H1 (cell line): ENCODE data around the gene ATP5F1E. TPM values are rescaled to one million over a fixed set of nuclear protein-coding genes. Genes with fewer than 3 reads are reported as not detected.

Experiments used
- CTCF ChIA-PET: fragments of 300-600 bp; sonication (Branson Sonifier 250); formaldehyde crosslinking; loops from one replicate; lab custom pipeline; 2021; ENCODE audit not compliant: partially characterized antibody; lab: Charles Lee
- POLR2A ChIA-PET: fragments of 300-600 bp; sonication (Branson Sonifier 250); formaldehyde crosslinking; loops from one replicate; lab custom pipeline; 2021; ENCODE audit warnings: inconsistent platforms; ENCODE audit not compliant: partially characterized antibody; lab: Charles Lee
- DNase-seq, 2 experiments: peaks; one replicate each; pipeline versions ENCODE4 v3.0.0 to v3.0.0-alpha.2; 2010 to 2022; ENCODE audit warnings: low spot score in 2 of 2, low read depth in 1 of 2, mixed read lengths in 1 of 2
- FAIRE-seq: peaks from 2 replicates; lab custom pipeline; 2011; peaks lifted over from hg19 to GRCh38; lab: Jason Lieb, UNC
- H2AFZ ChIP-seq: 2 replicates; pipeline ENCODE4 v1.8.1; 2012; ENCODE audit warnings: low read length, inconsistent platforms
- H2AK5ac ChIP-seq: 2 replicates; pipeline ENCODE4 v1.6.1; 2013; ENCODE audit warnings: low read depth, low read length
- H2BK120ac ChIP-seq: replicated peaks from 2 replicates; pipeline ENCODE3; 2013; ENCODE audit warnings: low read depth, low read length, inconsistent platforms
- H2BK12ac ChIP-seq: 2 replicates; pipeline ENCODE4 v1.6.1; 2013; ENCODE audit warnings: low read depth, low read length
- H2BK15ac ChIP-seq: 2 replicates; pipeline ENCODE4 v1.6.1; 2013; ENCODE audit warnings: low read length
- H2BK20ac ChIP-seq: 2 replicates; pipeline ENCODE4 v1.6.1; 2013; ENCODE audit warnings: low read length
- H2BK5ac ChIP-seq: 2 replicates; pipeline ENCODE4 v1.6.1; 2013; ENCODE audit warnings: low read depth, low read length
- H3K14ac ChIP-seq: 2 replicates; pipeline ENCODE4 v1.6.1; 2013; ENCODE audit warnings: inconsistent platforms; ENCODE audit not compliant: insufficient read length
- H3K18ac ChIP-seq: 2 replicates; pipeline ENCODE4 v1.6.1; 2013; ENCODE audit warnings: low read length; ENCODE audit errors: extremely low read depth
- H3K23ac ChIP-seq: 2 replicates; pipeline ENCODE4 v1.6.1; 2013; ENCODE audit warnings: inconsistent platforms; ENCODE audit not compliant: insufficient read length
- H3K23me2 ChIP-seq: 2 replicates; pipeline ENCODE4 v1.6.1; 2013; ENCODE audit warnings: low read depth, low read length
- H3K27ac ChIP-seq: 2 replicates; pipeline ENCODE4 v1.6.1; 2011; ENCODE audit warnings: low read depth, low read length, inconsistent platforms
- H3K27me3 ChIP-seq, 4 experiments: replicated peaks in 1 of 4; 1 replicate in 1 of 4; 2 replicates in 3 of 4; pipeline versions ENCODE4 v1.6.1 to v1.8.1; 2011 to 2013; ENCODE audit warnings: low read length in 3 of 4, mild to moderate bottlenecking in 3 of 4, inconsistent platforms in 2 of 4, mixed read lengths in 2 of 4, moderate library complexity in 1 of 4; ENCODE audit not compliant: control insufficient read depth in 3 of 4, insufficient read depth in 3 of 4; ENCODE audit errors: extremely low read depth in 1 of 4
- H3K36me3 ChIP-seq, 4 experiments: 2 replicates each; pipeline versions ENCODE4 v1.6.1 to v1.8.1; 2011 to 2013; ENCODE audit warnings: mild to moderate bottlenecking in 4 of 4, low read length in 3 of 4, moderate library complexity in 2 of 4, control low read depth in 1 of 4, inconsistent platforms in 1 of 4; ENCODE audit not compliant: insufficient read depth in 4 of 4, control insufficient read depth in 2 of 4
- H3K4ac ChIP-seq: replicated peaks from 2 replicates; pipeline ENCODE3; 2013; ENCODE audit warnings: low read length, low read depth, mixed read lengths, inconsistent platforms; ENCODE audit not compliant: insufficient read length
- H3K4me1 ChIP-seq, 4 experiments: replicated peaks in 1 of 4; 1 replicate in 1 of 4; 2 replicates in 3 of 4; pipeline versions ENCODE4 v1.6.1 to v1.8.1; 2011 to 2013; ENCODE audit warnings: low read length in 3 of 4, inconsistent platforms in 2 of 4, mixed read lengths in 1 of 4; ENCODE audit not compliant: insufficient read depth in 4 of 4, control insufficient read depth in 3 of 4
- H3K4me2 ChIP-seq, 2 experiments: 2 replicates each; pipeline versions ENCODE4 v1.6.1 to v1.8.1; 2011 to 2013; ENCODE audit warnings: low read depth in 2 of 2, low read length in 2 of 2, control low read depth in 1 of 2, inconsistent platforms in 1 of 2, mild to moderate bottlenecking in 1 of 2; ENCODE audit not compliant: insufficient read depth in 1 of 2
- H3K4me3 ChIP-seq, 4 experiments: fragments of 200-600, 300-600 bp in 1 of 4; sonication (generic), shearing (Covaris generic), sonication (Bioruptor Twin) in 1 of 4; 2 replicates each; pipeline versions ENCODE4 v1.5.1 to v1.8.1; 2011 to 2016; ENCODE audit warnings: low read length in 4 of 4, low read depth in 3 of 4, control low read depth in 2 of 4, inconsistent platforms in 2 of 4, mild to moderate bottlenecking in 2 of 4, mixed read lengths in 1 of 4, moderate library complexity in 1 of 4; ENCODE audit not compliant: insufficient read depth in 2 of 4; ENCODE audit errors: extremely low read depth in 1 of 4
- H3K56ac ChIP-seq: replicated peaks from 2 replicates; pipeline ENCODE3; 2013; ENCODE audit warnings: low read depth, mild to moderate bottlenecking, mixed read lengths, low read length, inconsistent platforms; ENCODE audit not compliant: insufficient read length
- H3K79me1 ChIP-seq: 2 replicates; pipeline ENCODE4 v1.6.1; 2013; ENCODE audit warnings: low read depth, low read length, control low read depth
- H3K79me2 ChIP-seq, 2 experiments: 2 replicates each; pipeline versions ENCODE4 v1.6.1 to v1.8.1; 2012 to 2013; ENCODE audit warnings: low read length in 2 of 2, mild to moderate bottlenecking in 2 of 2, inconsistent platforms in 1 of 2; ENCODE audit not compliant: insufficient read depth in 2 of 2, control insufficient read depth in 1 of 2
- H3K9ac ChIP-seq, 4 experiments: replicated peaks in 1 of 4; 1 replicate in 1 of 4; 2 replicates in 3 of 4; pipeline versions ENCODE4 v1.6.1 to v1.8.1; 2011 to 2013; ENCODE audit warnings: low read depth in 3 of 4, low read length in 3 of 4, control low read depth in 2 of 4, mild to moderate bottlenecking in 2 of 4, moderate library complexity in 2 of 4, inconsistent platforms in 1 of 4; ENCODE audit errors: extremely low read depth in 1 of 4
- H3K9me3 ChIP-seq, 2 experiments: 2 replicates each; pipeline versions ENCODE4 v1.6.1 to v1.8.1; 2012 to 2013; ENCODE audit warnings: mild to moderate bottlenecking in 2 of 2, moderate library complexity in 2 of 2, control low read depth in 1 of 2, inconsistent platforms in 1 of 2, low read depth in 1 of 2, low read length in 1 of 2, mixed read lengths in 1 of 2; ENCODE audit not compliant: insufficient read depth in 2 of 2
- H4K20me1 ChIP-seq, 2 experiments: replicated peaks in 1 of 2; 2 replicates each; pipeline versions ENCODE3 to v1.8.1; 2011 to 2013; ENCODE audit warnings: inconsistent platforms in 2 of 2, low read length in 2 of 2, mild to moderate bottlenecking in 1 of 2; ENCODE audit not compliant: insufficient read depth in 2 of 2, control insufficient read depth in 1 of 2
- H4K5ac ChIP-seq: 2 replicates; pipeline ENCODE4 v1.6.1; 2013; ENCODE audit warnings: low read length, low read depth, mixed read lengths, inconsistent platforms; ENCODE audit not compliant: insufficient read length
- H4K8ac ChIP-seq: 2 replicates; pipeline ENCODE4 v1.8.0; 2013; ENCODE audit warnings: mild to moderate bottlenecking, moderate library complexity, low read length, inconsistent platforms; ENCODE audit not compliant: insufficient read depth; ENCODE audit errors: extremely low read depth
- H4K91ac ChIP-seq: replicated peaks from 2 replicates; pipeline ENCODE3; 2013; ENCODE audit warnings: low read length, mixed read lengths, inconsistent platforms; ENCODE audit not compliant: insufficient read length
- NRF1 ChIP-seq: IDR thresholded peaks from 2 replicates; pipeline ENCODE4 v1.6.1; 2011; ENCODE audit warnings: mild to moderate bottlenecking, low read depth, low read length, improper control_type of control experiment
- RAD21 ChIP-seq, 2 experiments: IDR thresholded peaks in 1 of 2; conservative IDR thresholded peaks in 1 of 2; 2 replicates each; pipeline ENCODE4 v1.6.1; 2011; ENCODE audit warnings: low read depth in 2 of 2, low read length in 2 of 2, improper control_type of control experiment in 1 of 2, inconsistent platforms in 1 of 2, mild to moderate bottlenecking in 1 of 2, moderate library complexity in 1 of 2
- RXRA ChIP-seq: IDR thresholded peaks from 2 replicates; pipeline ENCODE4 v1.6.1; 2011; ENCODE audit warnings: low read depth, mild to moderate bottlenecking, low read length, moderate library complexity; ENCODE audit not compliant: insufficient read depth
- SP2 ChIP-seq: IDR thresholded peaks from 2 replicates; pipeline ENCODE4 v1.6.1; 2012; ENCODE audit warnings: mild to moderate bottlenecking, low read length, inconsistent platforms
- SP4 ChIP-seq: IDR thresholded peaks from 2 replicates; pipeline ENCODE4 v1.6.1; 2012; ENCODE audit warnings: low read length, inconsistent platforms
- WGBS, 2 experiments: shearing (Covaris generic) in 1 of 2; methylation state at CpG; one replicate each; pipeline versions ENCODE4 v1.1.6 to v1.1.7; 2013 to 2015; ENCODE audit warnings: low lambda C conversion rate in 2 of 2, mixed read lengths in 2 of 2, inconsistent platforms in 1 of 2, low coverage in 1 of 2, missing lambda C conversion rate in 1 of 2; ENCODE audit not compliant: insufficient replicate concordance in 2 of 2, insufficient coverage in 1 of 2, insufficient read length in 1 of 2; ENCODE audit errors: extremely low coverage in 1 of 2, missing lambda C conversion rate in 1 of 2; 5-methylcytosine and 5-hydroxymethylcytosine counted together
- polyA plus RNA-seq, 7 experiments: library from polyadenylated mRNA; depleted of rRNA in 3 of 7; stranded (reverse) in 5 of 7; unstranded in 2 of 7; fragments of >200 nt in 5 of 7; fragments of 200-250 nt in 2 of 7; gene quantifications; 1 replicate in 5 of 7; 2 replicates in 1 of 7; 4 replicates in 1 of 7; pipeline versions ENCODE4 v1.2.1 to v1.2.3, GENCODE V29; 2011 to 2013; ENCODE audit warnings: missing spikeins in 2 of 7, mixed read lengths in 2 of 7
- total RNA-seq: library from RNA; stranded (reverse); fragmentation: NEBNext Ultra II Directional; extraction: Animal tissue kit (Norgen Biotek cat#: 25700); gene quantifications from 2 replicates; pipeline ENCODE4 v1.2.1, GENCODE V29; 2021

The ATP5F1E gene
- total and polyA plus RNA-seq, 2 of the 8 experiments (the other 6 are each of a cell fraction or from before 2014, with no cell fraction given) = 15.7 to 47.8 TPM

DNA sequence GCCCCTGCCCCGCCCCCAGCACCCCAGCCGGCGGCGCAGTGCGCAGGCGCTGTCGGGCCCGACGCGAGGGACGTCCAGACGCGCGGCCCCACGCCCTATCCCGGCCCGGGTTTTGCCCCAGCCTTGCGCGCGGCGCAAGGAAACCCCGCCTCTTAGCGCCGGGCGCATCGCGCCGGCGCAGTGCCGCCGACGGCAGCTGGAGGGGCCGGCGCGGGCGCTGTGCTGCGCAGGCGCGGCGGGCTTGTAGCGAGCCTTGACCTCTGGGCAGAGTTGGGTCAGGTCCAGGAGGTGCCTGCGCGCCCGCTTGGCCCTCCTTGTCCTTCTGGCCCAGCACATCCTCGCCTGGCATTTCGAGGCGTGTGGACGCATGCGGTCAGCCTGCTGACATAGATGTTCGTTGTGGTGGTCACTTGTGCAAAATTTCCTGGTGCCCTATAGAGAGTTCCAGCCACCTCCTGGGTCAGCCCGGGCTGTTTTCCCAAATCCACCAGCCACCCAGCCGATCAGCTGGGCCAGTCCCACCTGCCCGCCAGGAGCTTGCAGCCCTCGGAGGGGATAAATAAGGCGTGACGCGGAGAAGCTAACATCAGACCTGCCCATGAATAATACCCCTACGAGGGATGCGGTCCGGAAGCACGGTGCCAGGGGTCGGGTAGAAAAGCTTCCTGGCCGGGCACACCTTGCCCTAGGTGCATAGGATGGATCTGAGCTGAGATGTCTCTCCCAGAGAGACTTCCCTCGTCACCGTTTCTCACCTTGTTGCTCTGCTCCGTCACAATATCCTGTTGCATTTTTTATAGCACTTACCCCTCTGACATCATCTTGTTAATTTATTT, 10.9 kb upstream of the ATP5F1E start:
- no peaks in the 10 kb centered on the region; a peak in 1 of 4 replicates for H3K9me3 ChIP-seq
- POLR2A ChIA-PET = interaction anchor here (2.1 to 2.4 kb wide), 2 partner anchors 10 to 11 kb away, joined by 5 to 9 read pairs; partner anchors contain the start of gene ATP5F1E
- H2BK120ac ChIP-seq = no peak overlapping the region
- H3K27me3 ChIP-seq = no peaks in the 10 kb centered on the region
- H2BK12ac ChIP-seq = no peak overlapping the region
- H3K4ac ChIP-seq = no peak overlapping the region
- H3K4me3 ChIP-seq = peak overlapping the region; percentile 33 to 69 (median 48)
- H2AK5ac ChIP-seq = no peak overlapping the region
- peaks cover 0 to 4% (median 0%) of the 10 kb centered on the region in 4 experiments; a peak in 1 of 7 replicates for H3K4me1 ChIP-seq
- H2BK15ac ChIP-seq = 0 out of 2 replicates have a peak overlapping the region, but pooled peaks have one; percentile 12
- H3K36me3 ChIP-seq = peaks cover 0 to 1% (median 0%) of the 10 kb centered on the region in 4 experiments; a peak in 2 of 8 replicates
- H3K9ac ChIP-seq = no peak overlapping the region
- H3K79me2 ChIP-seq = peaks cover 11 to 35% of the 10 kb centered on the region in 2 experiments; a peak in 3 of 4 replicates
- H2BK5ac ChIP-seq = peak overlapping the region; percentile 74; the same call in 1 of the 2 replicates
- peak overlapping the region; percentile 64 to 69 for H3K4me2 ChIP-seq
- no peak overlapping the region for H3K56ac ChIP-seq
- peaks cover 2% of the 10 kb centered on the region; the same call in 1 of the 2 replicates for H3K23me2 ChIP-seq
- H3K14ac ChIP-seq = no peak overlapping the region
- peak overlapping the region; percentile 71; the same call in 1 of the 2 replicates for H4K8ac ChIP-seq
- H3K23ac ChIP-seq = no peak overlapping the region
- peak overlapping the region; percentile 78; the same call in 1 of the 2 replicates for H2AFZ ChIP-seq
- 0 out of 2 replicates have a peak overlapping the region, but pooled peaks have one; percentile 16 for H3K18ac ChIP-seq
- H4K5ac ChIP-seq = peak overlapping the region; percentile 50
- peak overlapping the region; percentile 80 for H4K91ac ChIP-seq
- no peak overlapping the region for H3K27ac ChIP-seq
- peaks cover 0 to under 1% of the 10 kb centered on the region in 2 experiments for H4K20me1 ChIP-seq
- no peaks in the 10 kb centered on the region; the same call in 1 of the 2 replicates for H3K79me1 ChIP-seq
- CTCF ChIA-PET = interaction anchor here (1.1 to 1.2 kb wide), 2 partner anchors 9 to 116 kb away, joined by 3 read pairs; no protein-coding TSS in a partner anchor
- FAIRE-seq (no peak), DNase-seq (peak; percentile 43 to 94)
- no peak overlapping the region; the same call in 1 of the 2 replicates for H2BK20ac ChIP-seq
- TF ChIP-seq NRF1 (peak; percentile 76), SP4 (no peak), RXRA (no peak), RAD21 (IDR thresholded peaks at IDR 0.05 in 1 of 2, conservative IDR thresholded peaks at IDR 0.05 in 1 of 2; ENCODE audit: low read depth in 2 of 2, low read length in 2 of 2) (no peak; a peak in 1 of 4 replicates), SP2 (no peak)
- 44% methylated on average over 51 of the region's 66 CpGs; no CpG with 5 or more reads in 1 of the 2 experiments for WGBS, 2 experiments
